ENCODE results near the gene STXBP6. TPM values are rescaled to one million over a fixed set of nuclear protein-coding genes. Genes with fewer than 3 reads are reported as not detected.

STXBP6 gene
- total and polyA plus RNA-seq, 8 donors: 17.2 to 54.1 (median 47.1) TPM

DNA sequence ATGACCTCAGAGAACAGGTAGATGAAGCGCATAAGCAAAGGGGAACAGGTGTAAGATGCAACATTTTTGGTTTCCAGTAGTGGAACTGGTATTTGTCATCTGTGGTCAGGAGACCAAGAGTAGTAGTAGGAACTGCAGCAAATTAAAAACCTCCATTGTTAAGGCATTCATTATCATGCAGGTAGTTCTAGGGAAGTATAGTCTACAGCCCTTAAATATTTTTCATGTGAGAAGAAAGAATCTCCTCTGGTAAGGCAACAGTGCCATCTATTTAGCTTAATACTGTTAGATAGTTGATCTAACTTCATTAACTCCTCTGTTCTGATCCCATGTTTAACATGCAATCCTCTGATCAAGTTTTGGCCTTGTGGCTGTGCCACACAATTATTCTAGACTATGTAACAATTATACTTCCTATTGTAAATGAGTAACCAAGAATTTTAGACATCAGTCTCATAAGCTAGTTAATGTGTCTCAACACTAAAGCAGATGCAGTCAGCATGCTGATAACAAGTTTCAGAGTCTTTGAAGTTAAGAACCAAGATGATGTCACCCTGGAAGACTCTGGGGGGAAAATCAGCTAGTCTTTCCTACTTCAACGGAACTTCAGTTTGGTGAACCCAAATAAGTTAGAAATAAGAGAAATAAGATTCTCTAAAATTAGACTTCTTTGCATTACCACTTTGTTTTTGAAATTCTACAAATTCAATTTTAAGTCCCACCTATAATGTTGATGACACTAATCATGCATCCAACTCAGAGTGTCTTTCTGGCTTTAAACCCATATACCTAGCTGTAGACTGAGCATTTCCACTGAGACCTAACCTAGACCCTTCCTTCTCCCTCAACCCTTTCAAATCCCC is 70.9 kb downstream of the STXBP6 start:
- Histone ChIP-seq H3K27me3 (no peaks in the 10 kb centered on the region), H3K36me3 (no peaks in the 10 kb centered on the region)

DNA sequence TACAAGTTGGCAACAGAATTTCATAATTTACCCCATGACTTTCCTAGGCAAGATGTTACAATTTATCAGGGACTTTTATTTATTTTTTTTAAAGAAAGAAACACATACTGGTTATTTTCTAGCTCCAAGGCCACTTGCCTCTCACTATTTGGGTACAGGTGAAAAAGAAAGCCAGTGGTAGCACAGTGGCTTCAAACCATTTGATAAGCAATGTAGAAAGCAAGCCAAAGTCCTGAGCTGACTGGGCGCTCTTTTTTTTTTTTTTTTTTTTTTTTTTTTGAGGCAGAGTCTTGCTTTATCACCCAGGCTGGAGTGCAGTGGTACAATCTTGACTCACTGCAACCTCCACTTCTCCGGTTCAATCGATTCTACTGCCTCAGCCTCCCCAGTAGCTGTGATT is 73.3 kb downstream of the STXBP6 start:
- no peak for ATAC-seq

More for the DNA sequence above, 70.9 kb downstream of the STXBP6 start:
- Histone ChIP-seq H3K27ac (no peak overlapping the region), H3K9me3 (no peaks in the 10 kb centered on the region), H3K4me1 (no peaks in the 10 kb centered on the region), H3K4me3 (no peak overlapping the region)
- DNase-seq: no peak
- ATAC-seq: peak; percentile 34
- intact Hi-C loops (cut with DNase I): no loop called here
- TF ChIP-seq CTCF (IDR thresholded peaks at IDR 0.05): no peak

DNA sequence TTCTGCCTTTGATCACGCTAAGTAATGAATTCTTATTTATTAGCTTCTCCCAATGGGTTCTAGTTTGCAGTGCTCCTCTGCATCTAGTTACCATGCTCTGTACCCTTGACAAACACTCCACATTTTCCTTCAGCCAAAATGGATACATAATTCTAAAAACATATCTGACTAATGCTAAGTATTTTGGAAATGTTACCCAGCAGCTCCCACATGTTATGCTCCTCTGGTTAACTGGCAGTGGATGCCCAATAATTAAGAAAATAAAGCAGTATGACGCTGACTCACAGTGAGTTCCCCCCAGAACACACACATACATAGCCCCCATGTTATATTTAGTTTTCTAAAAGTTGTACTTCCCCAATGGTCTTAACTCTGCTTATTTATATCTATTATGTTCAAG is 74.6 kb downstream of the STXBP6 start:
- Histone ChIP-seq H3K9me3 (no peaks in the 10 kb centered on the region), H3K27me3 (no peaks in the 10 kb centered on the region), H3K27ac (no peak overlapping the region), H3K4me1 (no peaks in the 10 kb centered on the region), H3K4me3 (no peak overlapping the region), H3K36me3 (no peaks in the 10 kb centered on the region)
- no peak for DNase-seq
- ATAC-seq: no peak
- intact Hi-C loops (cut with DNase I): no loop called here
- no peak for TF ChIP-seq CTCF (IDR thresholded peaks at IDR 0.05)

More for the DNA sequence above, 73.3 kb downstream of the STXBP6 start:
- no peak overlapping the region for H3K27ac ChIP-seq
- no peaks in the 10 kb centered on the region for H3K9me3 ChIP-seq
- intact Hi-C loops (cut with DNase I): no loop called here
- no peaks in the 10 kb centered on the region for H3K27me3 ChIP-seq
- DNase-seq: no peak
- H3K36me3 ChIP-seq: no peaks in the 10 kb centered on the region
- no peak for TF ChIP-seq CTCF (IDR thresholded peaks at IDR 0.05)
- H3K4me3 ChIP-seq: no peak overlapping the region
- H3K4me1 ChIP-seq: no peaks in the 10 kb centered on the region

GRCh38 chr14:24974591-24975374 is 75.2 kb downstream of the STXBP6 start:
- Histone ChIP-seq H3K27me3 (no peaks in the 10 kb centered on the region), H3K27ac (no peak overlapping the region), H3K9me3 (no peaks in the 10 kb centered on the region), H3K4me1 (no peaks in the 10 kb centered on the region), H3K4me3 (no peak overlapping the region), H3K36me3 (no peaks in the 10 kb centered on the region)
- DNase-seq: no peak
- intact Hi-C loops (cut with DNase I): no loop called here
- no peak for ATAC-seq
- TF ChIP-seq CTCF (IDR thresholded peaks at IDR 0.05): no peak

DNA sequence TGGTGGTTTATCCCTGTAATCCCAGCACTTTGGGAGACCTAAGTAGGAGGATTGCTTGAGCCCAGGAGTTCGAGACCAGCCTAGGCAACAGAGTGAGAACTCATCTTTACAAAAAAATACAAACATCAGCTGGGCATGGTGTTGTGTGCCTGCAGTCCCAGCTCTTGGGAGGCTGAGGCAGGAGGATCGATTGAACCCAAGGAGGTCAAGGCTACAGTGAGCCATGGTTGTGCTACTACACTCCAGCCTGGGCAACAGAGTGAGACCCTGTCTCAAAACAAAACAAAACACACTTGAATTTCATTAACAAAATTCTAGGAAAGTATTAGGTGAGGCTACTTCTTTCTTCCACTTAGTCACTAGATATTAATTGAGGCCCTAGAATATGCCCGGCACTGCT is 77.1 kb downstream of the STXBP6 start:
- ATAC-seq (no peak), DNase-seq (no peak)
- Histone ChIP-seq H3K4me3 (no peak overlapping the region), H3K4me1 (no peaks in the 10 kb centered on the region), H3K27me3 (no peaks in the 10 kb centered on the region), H3K36me3 (no peaks in the 10 kb centered on the region), H3K27ac (no peak overlapping the region), H3K9me3 (no peaks in the 10 kb centered on the region)
- intact Hi-C loops (cut with DNase I): no loop called here
- TF ChIP-seq CTCF (IDR thresholded peaks at IDR 0.05): no peak
